ENCODE data around the gene ETFB. TPM values are rescaled to one million over a fixed set of nuclear protein-coding genes. Genes with fewer than 3 reads are reported as not detected.

The ETFB gene
- total and polyA plus RNA-seq, 2 experiments from 2014 or later: 84.3 to 146 TPM

DNA sequence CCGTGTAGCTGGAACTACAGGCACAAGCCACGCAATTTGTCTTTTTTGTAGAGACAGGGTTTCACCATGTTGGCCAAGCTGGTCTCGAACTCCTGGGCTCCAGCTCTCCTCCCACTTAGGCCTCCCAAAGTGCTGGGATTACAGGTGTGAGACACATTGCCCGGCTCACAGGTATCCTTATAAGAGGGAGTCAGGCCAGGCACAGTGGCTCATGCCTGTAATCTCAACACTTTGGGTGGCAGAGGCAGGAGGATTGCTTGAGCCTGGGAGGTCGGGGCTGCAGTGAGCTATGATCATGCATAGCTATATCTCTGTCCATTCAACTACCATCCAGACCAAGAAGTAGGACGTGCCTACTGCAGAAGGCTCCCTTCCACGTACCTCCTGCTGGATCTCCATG lies 64.9 kb downstream of the ETFB start:
- H3K9me2 ChIP-seq (ENCODE audit: insufficient read depth): no peaks in the 10 kb centered on the region
- DNase-seq: no peak
- no peaks in the 10 kb centered on the region for H3K36me3 ChIP-seq (ENCODE audit: low read depth)
- TF ChIP-seq EZH2 (IDR thresholded peaks at IDR 0.05; ENCODE audit: insufficient read depth, poor library complexity, severe bottlenecking) (no peak), EZH2phosphoT487 (IDR thresholded peaks at IDR 0.05; ENCODE audit: insufficient read depth, low read depth) (no peak)
- H3K4me1 ChIP-seq (ENCODE audit: insufficient read depth): no peaks in the 10 kb centered on the region
- in situ Hi-C loops (cut with MboI): no loop called here
- no peak overlapping the region for H3K4me2 ChIP-seq (ENCODE audit: unreplicated experiment)
- H3K9ac ChIP-seq: no peak overlapping the region
- WGBS, 2 experiments (ENCODE audit: low coverage in 1 of 2, low lambda C conversion rate in 2 of 2, missing lambda C conversion rate in 2 of 2): 6 to 9% methylated on average over 7 of the region's 7 CpGs
- no peaks in the 10 kb centered on the region for H3K27me3 ChIP-seq (replicated peaks; ENCODE audit: insufficient read depth)
- no peak overlapping the region for H3K27ac ChIP-seq
- H3K4me3 ChIP-seq: no peak overlapping the region
- no peaks in the 10 kb centered on the region for H3K79me2 ChIP-seq (ENCODE audit: insufficient read depth)
- H3F3A ChIP-seq (ENCODE audit: insufficient read depth): no peaks in the 10 kb centered on the region
- H3K9me3 ChIP-seq (ENCODE audit: low read depth): no peaks in the 10 kb centered on the region
- H2AFZ ChIP-seq: no peak overlapping the region
- no peaks in the 10 kb centered on the region for H4K20me1 ChIP-seq (ENCODE audit: insufficient read depth)

DNA sequence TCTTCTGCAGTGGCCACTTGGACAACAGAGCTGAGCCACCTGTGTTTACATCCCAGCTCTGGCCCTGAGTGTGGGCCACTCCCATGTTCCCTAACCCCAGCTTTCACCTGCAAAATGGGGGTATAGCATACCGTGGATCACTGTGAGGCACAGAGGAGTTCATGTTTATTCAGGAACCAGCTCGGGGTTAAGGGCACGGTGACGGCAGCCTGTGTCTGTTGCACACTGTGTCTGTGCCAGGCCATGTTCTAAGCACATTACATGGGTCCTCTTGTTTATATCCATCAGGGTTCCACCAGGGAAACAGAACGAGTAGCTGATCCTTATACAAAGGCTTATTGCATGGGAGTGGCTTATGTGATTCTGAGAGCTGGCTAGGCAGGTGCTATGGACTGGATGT lies 68.8 kb downstream of the ETFB start:
- 24% methylated on average over 5 of the region's 5 CpGs for WGBS, 2 experiments (ENCODE audit: low coverage in 1 of 2, low lambda C conversion rate in 2 of 2, missing lambda C conversion rate in 2 of 2)
- in situ Hi-C loops (cut with MboI): no loop called here

DNA sequence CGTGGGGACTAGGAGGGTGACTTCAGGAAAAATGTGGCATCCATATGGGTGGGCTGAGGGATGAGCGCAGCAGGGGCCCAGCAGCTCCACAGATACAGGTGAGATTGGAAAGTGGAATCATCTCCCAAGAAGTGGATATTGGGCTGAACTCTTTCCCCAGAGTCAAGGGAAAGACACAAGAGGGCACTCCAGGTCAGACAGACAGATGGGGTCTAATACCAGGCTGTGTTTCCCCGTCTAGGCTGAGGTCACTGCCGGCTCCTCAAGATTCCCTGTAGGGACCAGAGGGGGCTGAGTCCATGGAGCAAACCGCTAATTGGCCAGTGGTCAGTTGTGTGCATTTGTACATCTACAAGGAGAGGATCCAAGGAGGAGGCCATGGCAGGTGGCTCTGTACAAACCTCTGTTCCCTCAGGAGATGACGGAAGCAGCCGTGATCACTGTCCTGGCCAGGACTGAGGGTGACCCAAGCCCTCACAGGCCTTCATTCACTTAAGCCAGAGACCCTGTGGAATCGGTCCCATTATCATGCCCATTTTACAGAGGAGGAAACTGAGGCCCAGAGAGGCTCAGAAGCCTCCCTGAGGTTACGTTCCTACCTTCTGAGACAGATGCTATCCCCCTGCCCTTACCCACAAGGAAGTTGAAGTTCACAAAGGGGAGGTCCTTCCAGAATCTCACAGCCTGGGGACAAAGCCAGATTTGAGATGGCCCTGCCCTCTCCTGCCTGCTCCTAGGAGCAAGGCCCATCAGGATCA lies 69.7 kb downstream of the ETFB start:
- Histone ChIP-seq H3K27ac (no peak overlapping the region), H4K20me1 (ENCODE audit: insufficient read depth) (no peaks in the 10 kb centered on the region), H2AFZ (no peak overlapping the region), H3K36me3 (ENCODE audit: low read depth) (no peaks in the 10 kb centered on the region), H3K27me3 (replicated peaks; ENCODE audit: insufficient read depth) (no peaks in the 10 kb centered on the region; the same call in 1 of the 2 replicates), H3K9me3 (ENCODE audit: low read depth) (no peaks in the 10 kb centered on the region), H3K9me2 (ENCODE audit: insufficient read depth) (no peaks in the 10 kb centered on the region), H3K4me2 (ENCODE audit: unreplicated experiment) (no peak overlapping the region), H3F3A (ENCODE audit: insufficient read depth) (no peaks in the 10 kb centered on the region), H3K4me3 (no peak overlapping the region), H3K79me2 (ENCODE audit: insufficient read depth) (no peaks in the 10 kb centered on the region), H3K9ac (no peak overlapping the region), H3K4me1 (ENCODE audit: insufficient read depth) (no peaks in the 10 kb centered on the region)
- in situ Hi-C loops (cut with MboI): no loop called here
- 24 to 25% methylated on average over 9 of the region's 9 CpGs for WGBS, 2 experiments (ENCODE audit: low coverage in 1 of 2, low lambda C conversion rate in 2 of 2, missing lambda C conversion rate in 2 of 2)
- DNase-seq: no peak
- TF ChIP-seq EZH2phosphoT487 (IDR thresholded peaks at IDR 0.05; ENCODE audit: insufficient read depth, low read depth): no peak
- TF ChIP-seq EZH2 (IDR thresholded peaks at IDR 0.05; ENCODE audit: insufficient read depth, poor library complexity, severe bottlenecking): no peak

More for the DNA sequence above, 68.8 kb downstream of the ETFB start:
- no peaks in the 10 kb centered on the region for H3K9me2 ChIP-seq (ENCODE audit: insufficient read depth)
- H3F3A ChIP-seq (ENCODE audit: insufficient read depth): no peaks in the 10 kb centered on the region
- H3K36me3 ChIP-seq (ENCODE audit: low read depth): no peaks in the 10 kb centered on the region
- no peak overlapping the region for H2AFZ ChIP-seq
- no peak overlapping the region for H3K4me3 ChIP-seq
- no peak overlapping the region for H3K9ac ChIP-seq
- no peaks in the 10 kb centered on the region; the same call in 1 of the 2 replicates for H3K27me3 ChIP-seq (replicated peaks; ENCODE audit: insufficient read depth)
- no peak for DNase-seq
- no peak overlapping the region for H3K4me2 ChIP-seq (ENCODE audit: unreplicated experiment)
- H3K4me1 ChIP-seq (ENCODE audit: insufficient read depth): no peaks in the 10 kb centered on the region
- H3K9me3 ChIP-seq (ENCODE audit: low read depth): no peaks in the 10 kb centered on the region
- no peak overlapping the region for H3K27ac ChIP-seq
- H3K79me2 ChIP-seq (ENCODE audit: insufficient read depth): no peaks in the 10 kb centered on the region
- no peak for TF ChIP-seq EZH2 (IDR thresholded peaks at IDR 0.05; ENCODE audit: insufficient read depth, poor library complexity, severe bottlenecking)
- no peak for TF ChIP-seq EZH2phosphoT487 (IDR thresholded peaks at IDR 0.05; ENCODE audit: insufficient read depth, low read depth)
- no peaks in the 10 kb centered on the region for H4K20me1 ChIP-seq (ENCODE audit: insufficient read depth)

DNA sequence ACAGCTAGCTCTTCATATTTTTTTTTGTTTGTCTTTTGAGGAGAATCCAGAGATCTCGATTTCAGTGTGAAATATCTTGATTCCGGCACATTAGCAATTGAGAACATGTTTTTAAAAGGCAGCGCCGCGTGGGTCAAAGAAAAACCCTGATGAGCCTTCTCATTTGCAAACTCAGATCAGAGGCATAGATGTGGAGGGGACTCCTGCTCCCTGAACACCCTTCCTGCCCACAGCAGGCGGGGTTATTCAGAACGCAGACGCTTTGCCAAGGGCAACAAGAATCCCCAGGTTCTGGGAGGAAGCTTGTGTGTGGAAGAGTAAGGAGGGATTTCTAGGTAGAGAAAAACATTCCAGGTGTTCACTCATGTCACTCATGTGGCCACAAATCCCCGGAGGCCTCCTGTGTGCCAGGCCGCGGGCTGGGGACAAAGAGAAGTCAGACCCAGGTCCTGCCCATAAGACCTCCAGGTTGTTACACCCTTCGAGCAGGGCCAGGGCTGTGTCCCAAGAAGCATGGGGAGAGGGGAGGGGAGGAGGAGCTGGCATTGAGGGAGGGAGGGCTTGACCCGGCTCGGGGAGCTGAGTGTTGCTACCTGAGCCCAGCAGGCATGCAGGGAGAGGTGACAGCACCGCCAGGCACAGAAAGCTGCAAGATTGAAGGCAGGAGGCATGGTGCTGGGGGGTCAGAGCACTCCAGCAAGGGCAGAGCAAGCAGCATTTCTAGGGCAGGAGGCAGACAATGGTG lies 70.6 kb downstream of the ETFB start:
- Histone ChIP-seq H3K27ac (no peak overlapping the region), H3K27me3 (replicated peaks; ENCODE audit: insufficient read depth) (no peaks in the 10 kb centered on the region; the same call in 1 of the 2 replicates), H3K4me3 (no peak overlapping the region), H3F3A (ENCODE audit: insufficient read depth) (no peaks in the 10 kb centered on the region), H2AFZ (no peak overlapping the region), H4K20me1 (ENCODE audit: insufficient read depth) (no peaks in the 10 kb centered on the region), H3K4me2 (ENCODE audit: unreplicated experiment) (no peak overlapping the region), H3K9me2 (ENCODE audit: insufficient read depth) (no peaks in the 10 kb centered on the region), H3K79me2 (ENCODE audit: insufficient read depth) (no peaks in the 10 kb centered on the region), H3K9me3 (ENCODE audit: low read depth) (no peaks in the 10 kb centered on the region), H3K4me1 (ENCODE audit: insufficient read depth) (no peaks in the 10 kb centered on the region), H3K9ac (no peak overlapping the region), H3K36me3 (ENCODE audit: low read depth) (no peaks in the 10 kb centered on the region)
- no peak for DNase-seq
- TF ChIP-seq EZH2 (IDR thresholded peaks at IDR 0.05; ENCODE audit: insufficient read depth, poor library complexity, severe bottlenecking): no peak
- TF ChIP-seq EZH2phosphoT487 (IDR thresholded peaks at IDR 0.05; ENCODE audit: insufficient read depth, low read depth): no peak
- WGBS, 2 experiments (ENCODE audit: low coverage in 1 of 2, low lambda C conversion rate in 2 of 2, missing lambda C conversion rate in 2 of 2): 21 to 26% methylated on average over 12 to 15 of the region's 15 CpGs
- in situ Hi-C loops (cut with MboI): no loop called here

Other genes with a start within 250 kb of the ETFB start
- gene SIGLEC9, start 241.5 kb downstream of the ETFB start, total RNA-seq (2014; rRNA removed; shearing (Covaris generic)): not detected in 2 replicates
- gene SIGLEC9, start 241.5 kb downstream of the ETFB start, polyA plus RNA-seq (2016; fragmentation: Nextera tagmentation; extraction: Ambion mirVana): not detected in 2 replicates
- not detected in 2 replicates for gene SIGLEC7, start 224.1 kb downstream of the ETFB start, total RNA-seq (2014; rRNA removed; shearing (Covaris generic))
- gene SIGLEC7, start 224.1 kb downstream of the ETFB start, polyA plus RNA-seq (2016; fragmentation: Nextera tagmentation; extraction: Ambion mirVana): not detected in 2 replicates
- gene CD33, start 141.3 kb downstream of the ETFB start, total RNA-seq (2014; rRNA removed; shearing (Covaris generic)): not detected in 2 replicates
- 0.30 TPM in 1 of 2 replicates, not detected in the other for gene CD33, start 141.3 kb downstream of the ETFB start, polyA plus RNA-seq (2016; fragmentation: Nextera tagmentation; extraction: Ambion mirVana)
- gene SIGLECL1, start 115.3 kb downstream of the ETFB start, total RNA-seq (2014; rRNA removed; shearing (Covaris generic)): not detected in 2 replicates
- not detected in 2 replicates for gene SIGLECL1, start 115.3 kb downstream of the ETFB start, polyA plus RNA-seq (2016; fragmentation: Nextera tagmentation; extraction: Ambion mirVana)
- not detected in 2 replicates for gene IGLON5, start 54.7 kb downstream of the ETFB start, total RNA-seq (2014; rRNA removed; shearing (Covaris generic))
- gene IGLON5, start 54.7 kb downstream of the ETFB start, polyA plus RNA-seq (2016; fragmentation: Nextera tagmentation; extraction: Ambion mirVana): not detected in 2 replicates
- 1.7 and 2.0 TPM in 2 replicates for gene VSIG10L, start 24.2 kb downstream of the ETFB start, total RNA-seq (2014; rRNA removed; shearing (Covaris generic))
- gene VSIG10L, start 24.2 kb downstream of the ETFB start, polyA plus RNA-seq (2016; fragmentation: Nextera tagmentation; extraction: Ambion mirVana): 0.61 and 1.4 TPM in 2 replicates
- gene CLDND2, start 2.6 kb upstream of the ETFB start, total RNA-seq (2014; rRNA removed; shearing (Covaris generic)): not detected in 2 replicates
- 0.93 and 1.0 TPM in 2 replicates for gene CLDND2, start 2.6 kb upstream of the ETFB start, polyA plus RNA-seq (2016; fragmentation: Nextera tagmentation; extraction: Ambion mirVana)
- not detected in 2 replicates for gene NKG7, start 6.3 kb upstream of the ETFB start, total RNA-seq (2014; rRNA removed; shearing (Covaris generic))
- not detected in 2 replicates for gene NKG7, start 6.3 kb upstream of the ETFB start, polyA plus RNA-seq (2016; fragmentation: Nextera tagmentation; extraction: Ambion mirVana)
- not detected in 2 replicates for gene LIM2, start 21.6 kb upstream of the ETFB start, total RNA-seq (2014; rRNA removed; shearing (Covaris generic))
- gene LIM2, start 21.6 kb upstream of the ETFB start, polyA plus RNA-seq (2016; fragmentation: Nextera tagmentation; extraction: Ambion mirVana): not detected in 2 replicates
- not detected in 2 replicates for gene C19orf84, start 24.2 kb upstream of the ETFB start, total RNA-seq (2014; rRNA removed; shearing (Covaris generic))
- not detected in 2 replicates for gene C19orf84, start 24.2 kb upstream of the ETFB start, polyA plus RNA-seq (2016; fragmentation: Nextera tagmentation; extraction: Ambion mirVana)
- gene SIGLEC10, start 51.3 kb upstream of the ETFB start, total RNA-seq (2014; rRNA removed; shearing (Covaris generic)): not detected in 2 replicates
- not detected in 2 replicates for gene SIGLEC10, start 51.3 kb upstream of the ETFB start, polyA plus RNA-seq (2016; fragmentation: Nextera tagmentation; extraction: Ambion mirVana)
- not detected in 2 replicates for gene SIGLEC8, start 92.1 kb upstream of the ETFB start, total RNA-seq (2014; rRNA removed; shearing (Covaris generic))
- gene SIGLEC8, start 92.1 kb upstream of the ETFB start, polyA plus RNA-seq (2016; fragmentation: Nextera tagmentation; extraction: Ambion mirVana): not detected in 2 replicates
- gene CEACAM18, start 112.2 kb upstream of the ETFB start, total RNA-seq (2014; rRNA removed; shearing (Covaris generic)): not detected in 2 replicates
- gene CEACAM18, start 112.2 kb upstream of the ETFB start, polyA plus RNA-seq (2016; fragmentation: Nextera tagmentation; extraction: Ambion mirVana): not detected in 2 replicates
- not detected in 2 replicates for gene SIGLEC12, start 135.4 kb upstream of the ETFB start, total RNA-seq (2014; rRNA removed; shearing (Covaris generic))
- gene SIGLEC12, start 135.4 kb upstream of the ETFB start, polyA plus RNA-seq (2016; fragmentation: Nextera tagmentation; extraction: Ambion mirVana): not detected in 2 replicates
- not detected in 2 replicates for gene SIGLEC6, start 165.3 kb upstream of the ETFB start, total RNA-seq (2014; rRNA removed; shearing (Covaris generic))
- gene SIGLEC6, start 165.3 kb upstream of the ETFB start, polyA plus RNA-seq (2016; fragmentation: Nextera tagmentation; extraction: Ambion mirVana): not detected in 2 replicates
- gene ZNF175, start 204.9 kb upstream of the ETFB start, total RNA-seq (2014; rRNA removed; shearing (Covaris generic)): 2.4 and 2.9 TPM in 2 replicates
- 2.6 and 2.9 TPM in 2 replicates for gene ZNF175, start 204.9 kb upstream of the ETFB start, polyA plus RNA-seq (2016; fragmentation: Nextera tagmentation; extraction: Ambion mirVana)

Data from GM23248 (cell line).